ENCODE results near the gene CRIP2. TPM values are rescaled to one million over a fixed set of nuclear protein-coding genes. Genes with fewer than 3 reads are reported as not detected.

CRIP2 gene
- total and polyA plus RNA-seq, 2 of the 13 experiments (the other 11 are each of a cell fraction or from before 2014, with no cell fraction given): 31.6 to 37.9 TPM

DNA sequence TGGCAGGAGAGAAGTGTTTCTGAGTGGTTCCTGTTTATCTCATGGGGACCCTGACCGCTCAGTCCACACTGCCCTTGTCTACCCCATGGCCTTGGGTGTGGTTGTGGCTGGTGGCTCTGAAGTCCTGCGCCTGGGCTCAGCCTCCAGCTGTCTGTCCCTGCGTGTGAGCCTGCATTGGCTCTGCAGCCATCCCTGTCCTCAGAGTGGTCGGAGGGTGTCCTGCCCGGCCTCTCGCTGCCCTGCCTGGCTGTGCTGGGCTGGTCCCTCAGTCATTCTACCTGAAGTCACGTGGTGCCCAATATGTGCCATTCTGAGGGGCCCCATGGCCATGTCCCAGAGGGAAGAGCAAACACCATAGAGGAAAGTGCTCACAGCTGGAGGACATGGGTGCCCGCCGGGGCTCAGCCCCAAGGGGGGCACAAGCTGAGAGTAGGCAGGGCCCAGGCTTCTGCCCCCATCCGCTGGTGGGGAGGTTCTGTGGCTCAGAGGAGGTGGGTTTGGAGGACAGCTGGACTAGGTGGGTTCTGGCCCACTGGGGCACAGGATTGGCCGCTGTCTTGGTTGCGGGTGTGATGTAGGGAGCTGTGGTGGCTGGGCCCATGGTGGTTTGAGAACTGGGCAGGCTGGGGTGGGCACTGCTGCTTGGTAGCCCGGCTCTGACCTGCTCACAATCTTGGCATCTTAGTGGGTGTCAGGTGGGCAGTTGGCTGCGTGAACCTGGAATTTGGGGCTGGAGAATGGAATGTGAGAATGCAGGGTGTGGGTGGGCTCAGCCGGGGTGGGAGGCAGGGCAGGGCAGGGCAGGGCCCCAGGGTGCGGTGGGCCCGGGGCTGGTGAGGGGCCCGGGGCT lies 28.1 kb downstream of the CRIP2 start (continued):
- TF ChIP-seq, protein P1, sequence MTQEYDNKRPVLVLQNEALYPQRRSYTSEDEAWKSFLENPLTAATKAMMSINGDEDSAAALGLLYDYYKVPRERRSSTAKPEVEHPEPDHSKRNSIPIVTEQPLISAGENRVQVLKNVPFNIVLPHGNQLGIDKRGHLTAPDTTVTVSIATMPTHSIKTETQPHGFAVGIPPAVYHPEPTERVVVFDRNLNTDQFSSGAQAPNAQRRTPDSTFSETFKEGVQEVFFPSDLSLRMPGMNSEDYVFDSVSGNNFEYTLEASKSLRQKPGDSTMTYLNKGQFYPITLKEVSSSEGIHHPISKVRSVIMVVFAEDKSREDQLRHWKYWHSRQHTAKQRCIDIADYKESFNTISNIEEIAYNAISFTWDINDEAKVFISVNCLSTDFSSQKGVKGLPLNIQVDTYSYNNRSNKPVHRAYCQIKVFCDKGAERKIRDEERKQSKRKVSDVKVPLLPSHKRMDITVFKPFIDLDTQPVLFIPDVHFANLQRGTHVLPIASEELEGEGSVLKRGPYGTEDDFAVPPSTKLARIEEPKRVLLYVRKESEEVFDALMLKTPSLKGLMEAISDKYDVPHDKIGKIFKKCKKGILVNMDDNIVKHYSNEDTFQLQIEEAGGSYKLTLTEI (CRISPR knock-in tag; conservative IDR thresholded peaks at IDR 0.05): no peak
- TF ChIP-seq ZSCAN25 (CRISPR knock-in tag; IDR thresholded peaks at IDR 0.05) (no peak), AGO1 (IDR thresholded peaks at IDR 0.05; ENCODE audit: low read depth, low read length, poor library complexity, severe bottlenecking) (peak; percentile 92)
- TF ChIP-seq, protein P2, sequence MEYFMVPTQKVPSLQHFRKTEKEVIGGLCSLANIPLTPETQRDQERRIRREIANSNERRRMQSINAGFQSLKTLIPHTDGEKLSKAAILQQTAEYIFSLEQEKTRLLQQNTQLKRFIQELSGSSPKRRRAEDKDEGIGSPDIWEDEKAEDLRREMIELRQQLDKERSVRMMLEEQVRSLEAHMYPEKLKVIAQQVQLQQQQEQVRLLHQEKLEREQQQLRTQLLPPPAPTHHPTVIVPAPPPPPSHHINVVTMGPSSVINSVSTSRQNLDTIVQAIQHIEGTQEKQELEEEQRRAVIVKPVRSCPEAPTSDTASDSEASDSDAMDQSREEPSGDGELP (IDR thresholded peaks at IDR 0.05; ENCODE audit: borderline replicate concordance, low read depth): peak; percentile 38; the same call in 1 of the 2 replicates

DNA sequence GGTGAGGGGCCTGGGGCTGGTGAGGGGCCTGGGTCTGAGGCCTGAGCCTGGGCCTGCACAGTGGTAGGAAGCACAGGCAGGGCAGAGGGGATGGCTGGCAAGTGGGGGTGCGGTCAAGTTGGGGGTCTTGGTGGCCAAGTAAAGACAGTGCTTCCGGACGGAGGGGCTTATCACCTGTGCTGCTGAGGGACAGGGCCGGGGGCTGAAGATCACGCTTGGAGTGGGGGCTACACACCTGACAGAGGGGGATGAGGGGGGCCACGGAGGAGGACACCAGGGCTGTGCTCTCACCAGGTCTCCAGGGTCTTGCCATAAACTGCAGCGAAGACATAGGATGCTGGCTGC lies 28.6 kb downstream of the CRIP2 start:
- peaks cover 72% of the 10 kb centered on the region for H3K4me1 ChIP-seq (ENCODE audit: insufficient read depth, low read length)
- H3K9me3 ChIP-seq (ENCODE audit: low read length): no peaks in the 10 kb centered on the region
- no peak for ATAC-seq
- in situ Hi-C loops (cut with HindIII; ENCODE audit: extremely low pct_ligation_motif_present, low pct_unique_long_range_greater_than_20kb): no loop called here
- DNase-seq (ENCODE audit: low spot score): no peak
- BruUV-seq (replicated peaks): no TSS peak
- no peak overlapping the region for H3K9ac ChIP-seq (ENCODE audit: insufficient read depth, low read depth, low read length)
- no peak overlapping the region for H2AFZ ChIP-seq (ENCODE audit: low read length)
- H3K4me3 ChIP-seq (replicated peaks in 1 of 3; ENCODE audit: insufficient read depth in 1 of 3, low read depth in 2 of 3, low read length in 3 of 3): no peak overlapping the region; a peak in 1 of 6 replicates
- CTCF ChIA-PET (ENCODE audit: low intra/inter-chr PET ratio, low total read pairs): no interaction called here
- POLR2A ChIA-PET: no interaction called here
- H4K20me1 ChIP-seq (ENCODE audit: insufficient read depth, low read length): no peaks in the 10 kb centered on the region
- H3K27ac ChIP-seq (ENCODE audit: extremely low read length, insufficient read depth, low read length): no peak overlapping the region
- FAIRE-seq: no peak
- H3K36me3 ChIP-seq (replicated peaks in 1 of 2; ENCODE audit: control insufficient read depth in 1 of 2, insufficient read depth in 2 of 2, low read length in 2 of 2): no peaks in the 10 kb centered on the region
- H3K27me3 ChIP-seq (ENCODE audit: control insufficient read depth in 1 of 2, insufficient read depth in 2 of 2, low read length in 2 of 2): peaks cover 0 to 26% of the 10 kb centered on the region in 2 experiments; a peak in 4 of 5 replicates
- no peak for TF ChIP-seq ZNF468 (CRISPR knock-in tag; IDR thresholded peaks at IDR 0.05)
- TF ChIP-seq, protein P3, sequence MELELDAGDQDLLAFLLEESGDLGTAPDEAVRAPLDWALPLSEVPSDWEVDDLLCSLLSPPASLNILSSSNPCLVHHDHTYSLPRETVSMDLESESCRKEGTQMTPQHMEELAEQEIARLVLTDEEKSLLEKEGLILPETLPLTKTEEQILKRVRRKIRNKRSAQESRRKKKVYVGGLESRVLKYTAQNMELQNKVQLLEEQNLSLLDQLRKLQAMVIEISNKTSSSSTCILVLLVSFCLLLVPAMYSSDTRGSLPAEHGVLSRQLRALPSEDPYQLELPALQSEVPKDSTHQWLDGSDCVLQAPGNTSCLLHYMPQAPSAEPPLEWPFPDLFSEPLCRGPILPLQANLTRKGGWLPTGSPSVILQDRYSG (CRISPR knock-in tag; IDR thresholded peaks at IDR 0.05): no peak
- no peak for TF ChIP-seq EZH2 (conservative IDR thresholded peaks at IDR 0.05; ENCODE audit: low read depth, low read length)
- no peak for TF ChIP-seq ZNF652 (CRISPR knock-in tag; IDR thresholded peaks at IDR 0.05; ENCODE audit: borderline replicate concordance, low read depth)
- TF ChIP-seq RXRB (CRISPR knock-in tag; IDR thresholded peaks at IDR 0.05; ENCODE audit: borderline replicate concordance): no peak
- H3K79me2 ChIP-seq (ENCODE audit: insufficient read depth, low read length): no peaks in the 10 kb centered on the region
- H3K4me2 ChIP-seq (ENCODE audit: low read depth, low read length): no peak overlapping the region
- WGBS (ENCODE audit: low lambda C conversion rate): 77% methylated on average over 4 of the region's 7 CpGs
- intact Hi-C loops (cut with micrococcal nuclease; ENCODE audit: unreplicated experiment): no loop called here

All from HepG2 (cell line).